Calu3 (cell line): ENCODE data around the gene WDFY4. TPM values are rescaled to one million over a fixed set of nuclear protein-coding genes. Genes with fewer than 3 reads are reported as not detected.

Experiments used
- BruUV-seq: library from RNA; stranded (reverse); fragments of 400-500 nt; replicated peaks from 2 replicates; lab custom pipeline; 2021; lab: Mats Ljungman, UMichigan
- CTCF ChIA-PET: fragments of 300-600 bp; sonication (Branson Sonifier 250); formaldehyde crosslinking; loops from one replicate; lab custom pipeline; 2022; ENCODE audit warnings: antibody characterized with exemption; lab: Charles Lee
- DNase-seq: peaks from one replicate; pipeline ENCODE4 v3.0.0; 2022
- H3K27ac Mint-ChIP-seq: one replicate; pipeline ENCODE4 v1.8.0; 2022; ENCODE audit warnings: mixed read lengths; ENCODE audit not compliant: unreplicated experiment
- H3K27me3 Mint-ChIP-seq: one replicate; pipeline ENCODE4 v1.8.0; 2022; ENCODE audit warnings: mixed read lengths; ENCODE audit not compliant: unreplicated experiment
- H3K36me3 Mint-ChIP-seq: one replicate; pipeline ENCODE4 v1.8.0; 2022; ENCODE audit warnings: mild to moderate bottlenecking, moderate library complexity, mixed read lengths; ENCODE audit not compliant: insufficient read depth, unreplicated experiment
- H3K4me1 Mint-ChIP-seq: one replicate; pipeline ENCODE4 v1.8.0; 2022; ENCODE audit warnings: mild to moderate bottlenecking, low read depth, mixed read lengths; ENCODE audit not compliant: unreplicated experiment
- H3K4me3 Mint-ChIP-seq: one replicate; pipeline ENCODE4 v1.8.0; 2022; ENCODE audit warnings: mild to moderate bottlenecking, low read depth, moderate library complexity, mixed read lengths; ENCODE audit not compliant: unreplicated experiment
- H3K9me3 Mint-ChIP-seq: one replicate; pipeline ENCODE4 v1.8.0; 2022; ENCODE audit warnings: low read depth, mixed read lengths; ENCODE audit not compliant: unreplicated experiment
- intact Hi-C: fragments of 100-400 bp; cut with micrococcal nuclease; formaldehyde crosslinking; loops from one replicate; pipeline ENCODE4 v1.10.0; 2022; ENCODE audit not compliant: unreplicated experiment
- total RNA-seq: library from RNA; stranded (reverse); gene quantifications from 2 replicates; pipeline ENCODE4 v1.2.3, GENCODE V29; 2022
- TF ChIP-seq, protein P1 (sequence below): fragments of 200-600 bp; IDR thresholded peaks from one replicate; pipeline ENCODE4 v1.8.0; 2022; ENCODE audit warnings: antibody characterized with exemption; ENCODE audit not compliant: unreplicated experiment

WDFY4 gene
- total RNA-seq, 1 experiment from 2014 or later = not detected

DNA sequence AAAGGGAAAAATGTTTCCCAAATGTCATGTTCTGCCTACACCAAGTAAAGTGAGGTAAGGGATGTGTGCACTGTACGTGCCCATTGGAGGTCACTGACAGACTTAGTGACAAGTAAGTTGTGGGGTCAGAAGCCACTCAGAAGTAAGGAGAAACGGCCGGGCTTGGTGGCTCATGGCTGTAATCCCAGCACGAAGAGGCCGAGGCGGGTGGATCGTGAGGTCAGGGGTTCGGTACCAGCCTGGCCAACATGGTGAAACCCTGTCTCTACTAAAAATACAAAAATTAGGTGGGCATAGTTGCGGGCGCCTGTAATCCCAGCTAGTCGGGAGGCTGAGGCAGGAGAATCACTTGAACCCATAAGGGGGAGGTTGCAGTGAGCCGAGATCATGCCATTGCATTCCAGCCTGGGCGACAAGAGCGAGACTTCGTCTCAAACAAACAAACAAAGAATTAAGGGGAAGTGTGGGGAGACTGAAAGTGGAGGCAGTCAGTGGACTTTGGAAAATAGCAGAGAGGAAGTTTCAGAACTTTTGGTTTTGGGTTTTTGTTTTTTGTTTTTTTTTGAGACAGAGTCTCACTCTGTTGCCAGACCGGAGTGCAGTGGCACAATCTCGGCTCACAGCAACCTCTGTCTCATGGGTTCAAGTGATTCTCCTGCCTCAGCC lies 114.8 kb downstream of the WDFY4 start:
- Mint-ChIP-seq H3K36me3 (no peaks in the 10 kb centered on the region), H3K27ac (no peak overlapping the region), H3K9me3 (peaks cover 4% of the 10 kb centered on the region), H3K4me1 (no peaks in the 10 kb centered on the region), H3K4me3 (no peak overlapping the region), H3K27me3 (peaks cover 36% of the 10 kb centered on the region)
- CTCF ChIA-PET = no interaction called here
- BruUV-seq = no TSS peak
- TF ChIP-seq, protein P1, sequence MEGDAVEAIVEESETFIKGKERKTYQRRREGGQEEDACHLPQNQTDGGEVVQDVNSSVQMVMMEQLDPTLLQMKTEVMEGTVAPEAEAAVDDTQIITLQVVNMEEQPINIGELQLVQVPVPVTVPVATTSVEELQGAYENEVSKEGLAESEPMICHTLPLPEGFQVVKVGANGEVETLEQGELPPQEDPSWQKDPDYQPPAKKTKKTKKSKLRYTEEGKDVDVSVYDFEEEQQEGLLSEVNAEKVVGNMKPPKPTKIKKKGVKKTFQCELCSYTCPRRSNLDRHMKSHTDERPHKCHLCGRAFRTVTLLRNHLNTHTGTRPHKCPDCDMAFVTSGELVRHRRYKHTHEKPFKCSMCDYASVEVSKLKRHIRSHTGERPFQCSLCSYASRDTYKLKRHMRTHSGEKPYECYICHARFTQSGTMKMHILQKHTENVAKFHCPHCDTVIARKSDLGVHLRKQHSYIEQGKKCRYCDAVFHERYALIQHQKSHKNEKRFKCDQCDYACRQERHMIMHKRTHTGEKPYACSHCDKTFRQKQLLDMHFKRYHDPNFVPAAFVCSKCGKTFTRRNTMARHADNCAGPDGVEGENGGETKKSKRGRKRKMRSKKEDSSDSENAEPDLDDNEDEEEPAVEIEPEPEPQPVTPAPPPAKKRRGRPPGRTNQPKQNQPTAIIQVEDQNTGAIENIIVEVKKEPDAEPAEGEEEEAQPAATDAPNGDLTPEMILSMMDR = no peak
- intact Hi-C loops = no loop called here
- DNase-seq = no peak

DNA sequence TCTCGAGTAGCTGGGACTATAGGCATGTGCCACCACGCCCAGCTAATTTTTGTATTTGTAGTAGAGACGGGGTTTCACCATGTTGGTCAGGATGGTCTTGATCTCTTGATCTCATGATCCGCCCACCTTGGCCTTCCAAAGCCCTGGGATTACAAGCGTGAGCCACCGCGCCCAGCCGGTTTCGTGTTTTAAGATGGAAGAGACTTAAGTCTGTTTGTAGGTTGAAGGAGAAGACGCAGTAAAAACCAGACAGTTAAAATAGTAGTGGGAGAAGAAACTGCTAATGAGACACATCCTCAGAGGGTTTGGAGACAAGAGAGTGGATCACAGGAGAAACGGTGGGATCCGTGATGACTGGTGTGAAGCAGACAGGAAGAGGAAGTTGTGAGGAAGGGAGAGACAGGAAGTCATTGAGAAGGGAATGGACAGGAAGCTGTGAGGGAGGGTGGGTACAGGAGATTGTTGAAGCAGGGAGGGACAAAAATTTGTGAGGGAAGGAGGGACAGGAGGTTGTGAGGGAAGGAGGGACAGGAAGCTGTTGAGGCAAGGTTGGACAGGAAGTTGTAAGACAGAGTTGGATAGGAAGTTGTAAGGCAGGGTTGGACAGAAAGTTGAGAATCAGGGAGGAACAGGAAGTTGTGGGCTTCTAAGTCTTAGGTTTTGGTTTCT lies 115.5 kb downstream of the WDFY4 start:
- CTCF ChIA-PET = interaction anchor here (0.6 kb wide), 1 partner anchor 527 kb away, joined by 3 read pairs; no protein-coding TSS in a partner anchor
- intact Hi-C loops = no loop called here

DNA sequence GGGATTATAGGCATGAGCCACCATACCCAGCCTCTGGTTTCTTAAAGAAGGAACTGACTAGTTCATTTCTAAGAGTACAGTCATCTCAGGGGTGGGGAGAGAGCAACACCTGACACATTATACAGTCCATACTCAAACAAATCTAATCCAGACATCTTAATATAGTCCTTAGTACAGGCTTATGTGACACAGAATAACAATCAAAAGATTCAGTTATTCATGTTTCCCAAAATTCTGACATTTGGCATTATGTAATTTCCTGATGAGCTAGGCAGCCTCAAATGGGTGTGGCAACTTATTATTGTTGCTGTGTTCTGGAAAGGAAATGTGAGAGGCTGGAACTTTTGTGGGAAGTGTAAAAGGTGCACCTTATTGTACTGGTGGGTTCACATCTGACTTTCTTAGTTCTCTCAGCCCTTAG lies 116.3 kb downstream of the WDFY4 start:
- no peak for DNase-seq
- no peak overlapping the region for H3K4me3 Mint-ChIP-seq
- no peaks in the 10 kb centered on the region for H3K36me3 Mint-ChIP-seq
- H3K27ac Mint-ChIP-seq = no peak overlapping the region
- intact Hi-C loops = no loop called here
- CTCF ChIA-PET = interaction anchor here (0.6 kb wide), 1 partner anchor 526 kb away, joined by 3 read pairs; no protein-coding TSS in a partner anchor
- TF ChIP-seq, protein P1 = no peak
- no TSS peak for BruUV-seq
- no peaks in the 10 kb centered on the region for H3K4me1 Mint-ChIP-seq
- peaks cover 52% of the 10 kb centered on the region for H3K27me3 Mint-ChIP-seq
- H3K9me3 Mint-ChIP-seq = peaks cover 4% of the 10 kb centered on the region

More for the DNA sequence above, 115.5 kb downstream of the WDFY4 start:
- Mint-ChIP-seq H3K4me3 (no peak overlapping the region), H3K36me3 (no peaks in the 10 kb centered on the region), H3K27ac (no peak overlapping the region), H3K4me1 (no peaks in the 10 kb centered on the region), H3K9me3 (peaks cover 4% of the 10 kb centered on the region), H3K27me3 (peaks cover 43% of the 10 kb centered on the region)
- BruUV-seq = no TSS peak
- DNase-seq = no peak
- TF ChIP-seq, protein P1 = no peak

DNA sequence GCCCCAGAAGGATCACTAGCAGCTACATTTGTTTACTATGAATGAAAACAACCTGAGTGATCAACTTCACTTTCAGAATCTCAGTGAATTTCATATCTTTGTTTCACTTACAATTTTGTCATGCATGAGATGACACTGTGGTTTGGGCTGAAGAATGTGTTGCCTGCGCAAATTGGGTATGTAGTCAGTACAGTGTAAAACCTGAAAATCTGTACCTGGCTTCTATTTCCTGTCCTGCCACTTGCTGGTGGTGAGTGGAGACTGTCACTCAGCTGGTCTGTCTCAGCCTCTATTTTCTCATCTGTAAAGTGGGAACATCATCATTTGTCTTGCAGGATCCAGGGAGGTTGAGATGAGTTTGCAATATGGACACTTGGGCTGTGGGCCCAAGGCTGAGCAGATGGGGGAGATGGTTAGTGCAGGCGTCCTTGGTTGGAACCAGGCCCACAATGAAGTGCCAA lies 118.0 kb downstream of the WDFY4 start:
- intact Hi-C loops = no loop called here
- H3K27me3 Mint-ChIP-seq = peaks cover 65% of the 10 kb centered on the region
- TF ChIP-seq, protein P1 = no peak
- H3K4me3 Mint-ChIP-seq = no peak overlapping the region
- BruUV-seq = no TSS peak
- no peaks in the 10 kb centered on the region for H3K36me3 Mint-ChIP-seq
- peaks cover 4% of the 10 kb centered on the region for H3K9me3 Mint-ChIP-seq
- no peak overlapping the region for H3K27ac Mint-ChIP-seq
- H3K4me1 Mint-ChIP-seq = no peaks in the 10 kb centered on the region
- no peak for DNase-seq
- CTCF ChIA-PET = no interaction called here
